ENCODE measurements around the gene UBFD1. TPM values are rescaled to one million over a fixed set of nuclear protein-coding genes. Genes with fewer than 3 reads are reported as not detected.

Gene UBFD1
- polyA plus RNA-seq, 2 of the 4 experiments (the other 2 are of a cell fraction), result 60.0 to 78.0 TPM

DNA sequence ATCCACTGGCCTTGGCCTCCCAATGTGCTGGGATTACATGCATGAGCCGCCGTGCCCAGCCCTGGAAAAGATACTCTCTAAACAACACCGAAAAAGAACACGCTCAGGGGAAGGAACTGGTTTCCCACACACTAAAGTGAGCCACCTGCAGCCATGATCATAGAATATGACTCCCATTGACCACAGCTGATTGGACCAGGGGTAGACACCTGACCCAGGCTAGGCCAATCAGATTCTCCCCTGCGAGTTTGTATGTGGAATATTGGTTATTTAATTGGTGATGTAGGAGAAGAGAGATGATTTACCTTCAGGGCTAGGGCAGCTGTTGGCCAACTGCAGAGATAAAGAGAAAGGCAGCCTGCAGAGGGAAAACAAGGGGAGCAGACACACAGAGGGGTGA is 38.2 kb upstream of the UBFD1 start:
- no peak for FAIRE-seq

DNA sequence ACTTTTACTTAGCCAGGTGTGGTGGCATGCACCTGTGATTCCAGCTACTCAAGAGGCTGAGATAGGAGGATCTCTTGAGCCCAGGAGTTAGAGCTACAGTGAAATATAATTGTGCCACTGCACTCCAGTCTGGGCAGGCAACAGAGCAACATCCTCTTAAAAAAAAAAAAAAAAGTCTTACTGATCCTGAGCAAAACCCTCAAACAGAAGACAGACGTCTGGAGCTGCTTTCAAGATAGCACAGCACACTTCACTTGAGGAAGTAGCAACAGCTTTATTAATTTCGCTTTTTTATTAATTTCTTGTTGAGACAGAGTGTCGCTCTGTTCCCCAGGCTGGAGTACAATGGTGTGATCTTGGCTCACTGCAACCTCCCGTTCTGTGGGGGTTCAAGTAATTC is 37.0 kb upstream of the UBFD1 start:
- no peak for TF ChIP-seq CEBPB (IDR thresholded peaks at IDR 0.05)
- TF ChIP-seq ESRRA (IDR thresholded peaks at IDR 0.05; ENCODE audit: borderline replicate concordance, low read length), result no peak
- TF ChIP-seq ZC3H11A (IDR thresholded peaks at IDR 0.05), result no peak
- TF ChIP-seq FOSL2 (IDR thresholded peaks at IDR 0.05), result no peak
- TF ChIP-seq FOSL2 (CRISPR knock-in tag; IDR thresholded peaks at IDR 0.05), result no peak
- TF ChIP-seq FOSB (CRISPR knock-in tag; IDR thresholded peaks at IDR 0.05), result no peak
- TF ChIP-seq HDAC2 (IDR thresholded peaks at IDR 0.05), result no peak
- TF ChIP-seq, protein P1, sequence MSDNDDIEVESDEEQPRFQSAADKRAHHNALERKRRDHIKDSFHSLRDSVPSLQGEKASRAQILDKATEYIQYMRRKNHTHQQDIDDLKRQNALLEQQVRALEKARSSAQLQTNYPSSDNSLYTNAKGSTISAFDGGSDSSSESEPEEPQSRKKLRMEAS (IDR thresholded peaks at IDR 0.05), result no peak
- TF ChIP-seq PHF8 (IDR thresholded peaks at IDR 0.05; ENCODE audit: borderline replicate concordance, low read depth), result no peak
- TF ChIP-seq, protein P2, sequence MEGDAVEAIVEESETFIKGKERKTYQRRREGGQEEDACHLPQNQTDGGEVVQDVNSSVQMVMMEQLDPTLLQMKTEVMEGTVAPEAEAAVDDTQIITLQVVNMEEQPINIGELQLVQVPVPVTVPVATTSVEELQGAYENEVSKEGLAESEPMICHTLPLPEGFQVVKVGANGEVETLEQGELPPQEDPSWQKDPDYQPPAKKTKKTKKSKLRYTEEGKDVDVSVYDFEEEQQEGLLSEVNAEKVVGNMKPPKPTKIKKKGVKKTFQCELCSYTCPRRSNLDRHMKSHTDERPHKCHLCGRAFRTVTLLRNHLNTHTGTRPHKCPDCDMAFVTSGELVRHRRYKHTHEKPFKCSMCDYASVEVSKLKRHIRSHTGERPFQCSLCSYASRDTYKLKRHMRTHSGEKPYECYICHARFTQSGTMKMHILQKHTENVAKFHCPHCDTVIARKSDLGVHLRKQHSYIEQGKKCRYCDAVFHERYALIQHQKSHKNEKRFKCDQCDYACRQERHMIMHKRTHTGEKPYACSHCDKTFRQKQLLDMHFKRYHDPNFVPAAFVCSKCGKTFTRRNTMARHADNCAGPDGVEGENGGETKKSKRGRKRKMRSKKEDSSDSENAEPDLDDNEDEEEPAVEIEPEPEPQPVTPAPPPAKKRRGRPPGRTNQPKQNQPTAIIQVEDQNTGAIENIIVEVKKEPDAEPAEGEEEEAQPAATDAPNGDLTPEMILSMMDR (IDR thresholded peaks at IDR 0.05), result no peak
- TF ChIP-seq TFCP2L1 (CRISPR knock-in tag; IDR thresholded peaks at IDR 0.05), result no peak
- TF ChIP-seq, protein P3, sequence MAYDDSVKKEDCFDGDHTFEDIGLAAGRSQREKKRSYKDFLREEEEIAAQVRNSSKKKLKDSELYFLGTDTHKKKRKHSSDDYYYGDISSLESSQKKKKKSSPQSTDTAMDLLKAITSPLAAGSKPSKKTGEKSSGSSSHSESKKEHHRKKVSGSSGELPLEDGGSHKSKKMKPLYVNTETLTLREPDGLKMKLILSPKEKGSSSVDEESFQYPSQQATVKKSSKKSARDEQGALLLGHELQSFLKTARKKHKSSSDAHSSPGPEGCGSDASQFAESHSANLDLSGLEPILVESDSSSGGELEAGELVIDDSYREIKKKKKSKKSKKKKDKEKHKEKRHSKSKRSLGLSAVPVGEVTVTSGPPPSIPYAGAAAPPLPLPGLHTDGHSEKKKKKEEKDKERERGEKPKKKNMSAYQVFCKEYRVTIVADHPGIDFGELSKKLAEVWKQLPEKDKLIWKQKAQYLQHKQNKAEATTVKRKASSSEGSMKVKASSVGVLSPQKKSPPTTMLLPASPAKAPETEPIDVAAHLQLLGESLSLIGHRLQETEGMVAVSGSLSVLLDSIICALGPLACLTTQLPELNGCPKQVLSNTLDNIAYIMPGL (CRISPR knock-in tag; IDR thresholded peaks at IDR 0.05; ENCODE audit: borderline replicate concordance), result no peak
- no peak for TF ChIP-seq RAD21 (conservative IDR thresholded peaks at IDR 0.05 in 1 of 2, IDR thresholded peaks at IDR 0.05 in 1 of 2)
- TF ChIP-seq HEYL (CRISPR knock-in tag; IDR thresholded peaks at IDR 0.05), result no peak
- Histone ChIP-seq H3K4me2 (no peak overlapping the region), H3K27ac (no peak overlapping the region), H3K4me1 (no peaks in the 10 kb centered on the region), H3K9me3 (no peaks in the 10 kb centered on the region), H3K4me3 (no peak overlapping the region)
- DNase-seq (ENCODE audit: low read depth in 1 of 2, low spot score in 1 of 2), result no peak
- ChIA-PET POLR2A (no interaction called here), CTCF (interaction anchor here (1.2 to 3.2 kb wide), 2 partner anchors 8 to 85 kb away, joined by 5 to 9 read pairs; no protein-coding TSS in a partner anchor)
- 91% methylated on average over 4 of the region's 4 CpGs for WGBS (ENCODE audit: missing lambda C conversion rate)
- no peak for ATAC-seq
- FAIRE-seq, result no peak

More for the DNA sequence above, 38.2 kb upstream of the UBFD1 start:
- no peak for TF ChIP-seq MAFK (IDR thresholded peaks at IDR 0.05; ENCODE audit: partially characterized antibody)
- TF ChIP-seq, protein P4, sequence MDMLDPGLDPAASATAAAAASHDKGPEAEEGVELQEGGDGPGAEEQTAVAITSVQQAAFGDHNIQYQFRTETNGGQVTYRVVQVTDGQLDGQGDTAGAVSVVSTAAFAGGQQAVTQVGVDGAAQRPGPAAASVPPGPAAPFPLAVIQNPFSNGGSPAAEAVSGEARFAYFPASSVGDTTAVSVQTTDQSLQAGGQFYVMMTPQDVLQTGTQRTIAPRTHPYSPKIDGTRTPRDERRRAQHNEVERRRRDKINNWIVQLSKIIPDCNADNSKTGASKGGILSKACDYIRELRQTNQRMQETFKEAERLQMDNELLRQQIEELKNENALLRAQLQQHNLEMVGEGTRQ (IDR thresholded peaks at IDR 0.05), result peak; percentile 35; the same call in 1 of the 2 replicates
- ATAC-seq (peak; percentile 47 to 76; a peak in 3 of 6 replicates), DNase-seq (ENCODE audit: low read depth in 1 of 2, low spot score in 1 of 2) (peak in 1 of 2 experiments; percentile 44)
- Histone ChIP-seq H3K4me3 (no peak overlapping the region), H3K27ac (no peak overlapping the region), H3K4me1 (no peaks in the 10 kb centered on the region), H3K9me3 (no peaks in the 10 kb centered on the region), H3K4me2 (no peak overlapping the region)
- CTCF ChIA-PET, result interaction anchor here (3.2 kb wide), 1 partner anchor 10 kb away, joined by 9 read pairs; no protein-coding TSS in a partner anchor
- POLR2A ChIA-PET, result no interaction called here
- WGBS (ENCODE audit: missing lambda C conversion rate), result 90% methylated on average over 5 of the region's 5 CpGs

DNA sequence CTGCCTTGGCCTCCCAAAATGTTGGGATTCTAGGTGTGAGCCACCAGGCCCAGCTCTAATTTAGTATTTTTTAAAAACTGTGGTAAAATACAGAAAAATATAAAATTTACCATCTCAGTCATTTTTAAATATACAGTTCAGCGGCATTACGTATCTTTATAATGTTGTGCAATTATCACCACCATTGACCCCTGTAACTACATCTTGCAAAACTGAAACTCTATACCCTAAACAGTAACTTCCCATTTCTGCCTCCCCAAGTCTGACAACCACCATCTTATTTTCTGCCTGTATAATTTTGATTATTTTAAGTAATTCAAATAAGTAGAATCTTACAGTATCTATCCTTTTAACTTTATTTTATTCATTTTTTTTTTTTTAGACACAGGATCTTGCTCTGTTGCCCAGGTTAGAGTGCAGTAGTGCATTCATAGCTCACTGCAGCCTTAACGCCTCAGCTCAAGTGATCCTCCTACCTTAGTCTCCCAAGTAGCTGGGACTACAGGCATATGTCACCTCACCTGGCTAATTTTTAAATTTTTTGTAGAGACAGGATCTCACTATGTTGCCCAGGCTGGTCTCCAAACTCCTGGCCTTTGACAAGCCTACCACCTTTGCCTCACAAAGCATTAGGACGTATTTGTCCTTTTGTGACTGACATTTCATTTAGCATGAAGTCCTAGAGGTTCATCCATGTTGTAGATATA is 36.3 kb upstream of the UBFD1 start:
- Histone ChIP-seq H3K4me3 (no peak overlapping the region), H3K9me3 (no peaks in the 10 kb centered on the region), H3K27ac (no peak overlapping the region), H3K4me1 (no peaks in the 10 kb centered on the region), H3K4me2 (no peak overlapping the region)
- WGBS (ENCODE audit: missing lambda C conversion rate), result 66% methylated on average over 4 of the region's 4 CpGs
- CTCF ChIA-PET, result interaction anchor here (0.5 to 3.2 kb wide), 4 partner anchors 8 to 86 kb away, joined by 3 to 9 read pairs (median 4); no protein-coding TSS in a partner anchor
- ATAC-seq (no peak), FAIRE-seq (no peak), DNase-seq (ENCODE audit: low read depth in 1 of 2, low spot score in 1 of 2) (no peak)
- POLR2A ChIA-PET, result no interaction called here
- TF ChIP-seq HEYL (CRISPR knock-in tag; IDR thresholded peaks at IDR 0.05), result no peak
- TF ChIP-seq, protein P1 (IDR thresholded peaks at IDR 0.05), result no peak
- TF ChIP-seq ZSCAN20 (CRISPR knock-in tag; IDR thresholded peaks at IDR 0.05), result no peak
- no peak for TF ChIP-seq RAD21 (conservative IDR thresholded peaks at IDR 0.05 in 1 of 2, IDR thresholded peaks at IDR 0.05 in 1 of 2)
- TF ChIP-seq CBX2 (IDR thresholded peaks at IDR 0.05; ENCODE audit: borderline replicate concordance, low read depth), result no peak
- no peak for TF ChIP-seq TFCP2L1 (CRISPR knock-in tag; IDR thresholded peaks at IDR 0.05)
- no peak for TF ChIP-seq GATA3 (IDR thresholded peaks at IDR 0.05; ENCODE audit: borderline replicate concordance)
- TF ChIP-seq ESRRA (IDR thresholded peaks at IDR 0.05; ENCODE audit: borderline replicate concordance, low read length), result no peak
- no peak for TF ChIP-seq ZFP36 (IDR thresholded peaks at IDR 0.05; ENCODE audit: borderline replicate concordance, partially characterized antibody)
- TF ChIP-seq, protein P2 (IDR thresholded peaks at IDR 0.05), result no peak
- TF ChIP-seq, protein P5, sequence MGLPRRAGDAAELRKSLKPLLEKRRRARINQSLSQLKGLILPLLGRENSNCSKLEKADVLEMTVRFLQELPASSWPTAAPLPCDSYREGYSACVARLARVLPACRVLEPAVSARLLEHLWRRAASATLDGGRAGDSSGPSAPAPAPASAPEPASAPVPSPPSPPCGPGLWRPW (IDR thresholded peaks at IDR 0.05), result no peak
- no peak for TF ChIP-seq NR3C1 (IDR thresholded peaks at IDR 0.05)
- no peak for TF ChIP-seq TP53 (CRISPR knock-in tag; IDR thresholded peaks at IDR 0.05)

Data from A549 (cell line).